Panc1 (cell line): Measurements from ENCODE around the gene ZDHHC8. TPM values are rescaled to one million over a fixed set of nuclear protein-coding genes. Genes with fewer than 3 reads are reported as not detected.
A peak's percentile ranks its signal among the peaks of the same experiment; 100 is the strongest.

ENCODE experiments used
- ATAC-seq: fragments of 200-7000 bp; cut with Tn5 transposase; 2 replicates; pipeline ENCODE4 v1.9.1; 2020; ENCODE audit warnings: mild to moderate bottlenecking, moderate library complexity
- BruUV-seq: library from RNA; stranded (reverse); fragments of 400-500 nt; replicated peaks from 2 replicates; lab custom pipeline; 2021; lab: Mats Ljungman, UMichigan
- CTCF ChIA-PET: fragments of 300-600 bp; sonication (Branson Sonifier 250); formaldehyde crosslinking; loops from one replicate; lab custom pipeline; 2022; ENCODE audit warnings: antibody characterized with exemption; lab: Charles Lee
- POLR2A ChIA-PET: fragments of 300-600 bp; sonication (Branson Sonifier 250); formaldehyde crosslinking; loops from one replicate; lab custom pipeline; 2022; ENCODE audit warnings: antibody characterized with exemption; lab: Charles Lee
- DNase-seq: peaks from one replicate; pipeline ENCODE4 v3.0.0-alpha.2; 2010; ENCODE audit warnings: low read depth, low spot score
- H3K27ac ChIP-seq: 2 replicates; pipeline ENCODE4 v1.5.1; 2011; ENCODE audit warnings: mild to moderate bottlenecking, low read length, inconsistent platforms
- H3K27me3 ChIP-seq: fragments of 200-500 bp; sonication (Bioruptor generic); 2 replicates; pipeline ENCODE4 v1.6.0; 2014; ENCODE audit warnings: low read length, inconsistent platforms; ENCODE audit not compliant: control insufficient read depth, insufficient read depth
- H3K36me3 ChIP-seq: fragments of 200-500 bp; sonication (Bioruptor generic); 2 replicates; pipeline ENCODE4 v1.5.1; 2014; ENCODE audit warnings: inconsistent platforms, mild to moderate bottlenecking, low read length, moderate library complexity; ENCODE audit not compliant: control insufficient read depth, insufficient read depth
- H3K4me1 ChIP-seq: 2 replicates; pipeline ENCODE4 v1.5.1; 2011; ENCODE audit warnings: inconsistent platforms, mild to moderate bottlenecking, low read length, moderate library complexity; ENCODE audit not compliant: control insufficient read depth, insufficient read depth
- H3K4me3 ChIP-seq, 2 experiments: 2 replicates each; pipeline ENCODE4 v1.5.1; 2011 to 2012; ENCODE audit warnings: low read depth in 2 of 2, low read length in 2 of 2, mild to moderate bottlenecking in 2 of 2, inconsistent platforms in 1 of 2, moderate library complexity in 1 of 2
- H3K9me3 ChIP-seq: fragments of 200-500 bp; sonication (Bioruptor generic); 2 replicates; pipeline ENCODE4 v1.5.1; 2014; ENCODE audit warnings: low read depth, mild to moderate bottlenecking, inconsistent platforms, low read length, moderate library complexity; ENCODE audit not compliant: control insufficient read depth, insufficient read depth
- CTCF ChIP-seq: fragments of 450-650 bp; IDR thresholded peaks from 2 replicates; pipeline ENCODE4 v1.5.1; 2017; ENCODE audit warnings: mild to moderate bottlenecking
- POLR2AphosphoS5 ChIP-seq: IDR thresholded peaks from 2 replicates; pipeline ENCODE4 v1.6.1; 2012; ENCODE audit warnings: mild to moderate bottlenecking, low read depth, low read length, moderate library complexity
- REST ChIP-seq, 2 experiments: IDR thresholded peaks; 2 replicates each; pipeline ENCODE4 v1.6.1; 2011 to 2012; ENCODE audit warnings: low read depth in 2 of 2, control low read depth in 1 of 2, low read length in 1 of 2, mild to moderate bottlenecking in 1 of 2, moderate library complexity in 1 of 2; ENCODE audit not compliant: insufficient read depth in 1 of 2
- SIN3A ChIP-seq: IDR thresholded peaks from 2 replicates; pipeline ENCODE4 v1.6.1; 2012; ENCODE audit warnings: low read depth, mild to moderate bottlenecking, low read length, moderate library complexity, borderline replicate concordance; ENCODE audit not compliant: insufficient read depth
- TCF7L2 ChIP-seq: IDR thresholded peaks from 2 replicates; pipeline ENCODE4 v1.6.1; 2011; ENCODE audit warnings: mild to moderate bottlenecking, low read depth, low read length, inconsistent platforms
- in situ Hi-C: cut with HindIII; loops from 2 replicates; pipeline ENCODE4 v1.10.0; 2016; ENCODE audit warnings: low sequenced_read_pairs, low pct_unique_long_range_greater_than_20kb
- intact Hi-C: fragments of 100-400 bp; cut with micrococcal nuclease; formaldehyde crosslinking; loops from one replicate; pipeline ENCODE4 v1.10.0; 2022; ENCODE audit not compliant: unreplicated experiment
- total RNA-seq: library from RNA; stranded (reverse); gene quantifications from one replicate; pipeline ENCODE4 v1.2.1, GENCODE V29; 2021; ENCODE audit not compliant: unreplicated experiment

ZDHHC8 gene
- total RNA-seq, 1 experiment from 2014 or later = 79.0 TPM

GRCh38 chr22:20155330-20156041 is 23.9 kb downstream of the ZDHHC8 start:
- ChIA-PET CTCF (no interaction called here), POLR2A (no interaction called here)
- Histone ChIP-seq H3K4me3 (peak overlapping the region in 1 of 2 experiments; percentile 25; a peak in 1 of 4 replicates), H3K27me3 (no peaks in the 10 kb centered on the region), H3K9me3 (no peaks in the 10 kb centered on the region), H3K4me1 (no peaks in the 10 kb centered on the region), H3K27ac (no peak overlapping the region), H3K36me3 (no peaks in the 10 kb centered on the region)
- intact Hi-C loops (loop anchor here (2.0 kb wide), 1 partner anchor 129 kb away; no protein-coding TSS in a partner anchor), in situ Hi-C loops (no loop called here)
- DNase-seq (no peak), ATAC-seq (no peak)
- no peak for TF ChIP-seq CTCF
- no peak for TF ChIP-seq POLR2AphosphoS5
- no peak for TF ChIP-seq SIN3A
- TF ChIP-seq REST (IDR thresholded peaks at IDR 0.05; ENCODE audit: insufficient read depth in 1 of 2, low read depth in 2 of 2, low read length in 1 of 2) = no peak
- no peak for TF ChIP-seq TCF7L2
- BruUV-seq = no TSS peak

GRCh38 chr22:20156042-20156389 is 24.4 kb downstream of the ZDHHC8 start:
- CTCF ChIA-PET = no interaction called here
- no peaks in the 10 kb centered on the region for H3K36me3 ChIP-seq
- in situ Hi-C loops = no loop called here
- intact Hi-C loops = loop anchor here (2.0 kb wide), 1 partner anchor 129 kb away; no protein-coding TSS in a partner anchor
- no peaks in the 10 kb centered on the region for H3K4me1 ChIP-seq
- POLR2A ChIA-PET = no interaction called here
- H3K9me3 ChIP-seq = no peaks in the 10 kb centered on the region
- no peak for ATAC-seq
- no peak for DNase-seq
- TF ChIP-seq REST (IDR thresholded peaks at IDR 0.05; ENCODE audit: insufficient read depth in 1 of 2, low read depth in 2 of 2, low read length in 1 of 2) (no peak), POLR2AphosphoS5 (no peak), CTCF (no peak), TCF7L2 (no peak), SIN3A (no peak)
- no peak overlapping the region for H3K27ac ChIP-seq
- H3K4me3 ChIP-seq = no peak overlapping the region
- BruUV-seq = no TSS peak
- H3K27me3 ChIP-seq = no peaks in the 10 kb centered on the region
